Activated CD8-positive, alpha-beta memory T cell treated with anti-CD3 and anti-CD28 coated beads for 1 hour (primary cell): Measurements from ENCODE around the gene GRID1.
"Not testable (repeated sequence)": the region's sequence is repeated elsewhere in the genome, so short reads cannot be mapped to it uniquely, and the experiment has no call there.

ENCODE experiments used
- DNase-seq, 2 donors: peaks; one replicate each; pipeline ENCODE4 v3.0.0-alpha.2; 2020; ENCODE audit warnings: low read depth in 1 of 2; ENCODE audit errors: extremely low read depth in 1 of 2

Gene GRID1

DNA sequence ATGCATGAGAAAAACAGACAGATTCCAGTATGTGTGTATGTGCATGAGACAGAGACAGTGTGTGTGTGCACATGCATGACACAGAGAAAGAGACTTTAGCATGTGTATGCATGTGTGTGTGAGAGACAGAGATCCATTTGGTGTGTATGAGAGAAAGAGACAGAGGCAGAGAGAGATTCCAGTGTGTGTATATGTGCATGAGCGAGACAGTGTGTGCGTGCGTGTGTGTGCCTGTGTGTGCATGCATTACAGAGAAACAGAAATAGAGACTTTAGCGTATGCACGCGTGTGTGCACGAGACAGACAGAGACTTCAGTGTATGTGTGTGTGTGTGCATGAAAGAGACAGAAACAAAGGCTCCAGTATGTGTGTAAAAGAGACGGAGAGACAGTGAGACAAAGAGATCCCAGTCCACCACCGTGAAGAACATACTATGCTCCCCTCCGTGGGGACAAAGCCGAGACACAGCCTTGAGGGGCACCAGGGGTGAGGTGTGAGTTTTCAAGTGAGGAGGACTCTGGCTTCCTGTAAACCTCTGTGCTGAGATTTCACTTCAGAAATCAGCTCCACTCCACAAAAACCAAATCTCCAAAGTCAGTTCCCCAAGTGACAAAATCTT lies 188.9 kb downstream of the GRID1 start:
- DNase-seq = no peak

DNA sequence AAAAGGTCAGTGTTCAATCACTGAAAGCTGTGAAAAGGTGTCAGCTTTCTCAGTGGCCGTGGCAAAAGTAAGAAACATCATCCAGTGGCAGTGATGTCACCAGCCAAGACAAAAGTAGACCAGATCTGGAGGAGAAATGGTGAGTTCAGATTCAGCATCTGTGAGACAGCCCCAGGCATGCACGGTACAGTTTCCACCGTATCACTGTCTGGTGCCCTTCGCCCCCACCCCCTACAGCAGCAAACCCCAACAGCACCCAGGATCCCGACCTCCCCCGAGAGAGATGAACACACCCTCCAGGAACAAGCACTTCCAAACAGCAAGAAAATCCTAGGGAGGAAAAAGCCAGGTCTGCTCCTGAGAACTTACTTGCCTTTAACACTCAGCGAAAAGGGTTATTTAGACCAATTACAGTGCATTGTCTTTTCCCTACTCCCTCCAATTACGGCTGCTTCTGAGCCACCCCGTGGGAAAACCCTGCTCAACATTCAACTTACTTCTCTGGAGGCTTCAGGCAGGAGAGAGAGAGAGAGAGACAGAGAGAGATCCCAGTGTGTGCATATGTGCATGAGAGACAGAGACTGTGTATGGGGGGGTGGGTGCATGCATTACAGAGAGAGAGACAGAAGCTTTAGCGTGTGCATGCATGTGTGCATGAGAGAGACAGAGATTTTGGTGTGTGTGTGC lies 189.6 kb downstream of the GRID1 start:
- no peak for DNase-seq

DNA sequence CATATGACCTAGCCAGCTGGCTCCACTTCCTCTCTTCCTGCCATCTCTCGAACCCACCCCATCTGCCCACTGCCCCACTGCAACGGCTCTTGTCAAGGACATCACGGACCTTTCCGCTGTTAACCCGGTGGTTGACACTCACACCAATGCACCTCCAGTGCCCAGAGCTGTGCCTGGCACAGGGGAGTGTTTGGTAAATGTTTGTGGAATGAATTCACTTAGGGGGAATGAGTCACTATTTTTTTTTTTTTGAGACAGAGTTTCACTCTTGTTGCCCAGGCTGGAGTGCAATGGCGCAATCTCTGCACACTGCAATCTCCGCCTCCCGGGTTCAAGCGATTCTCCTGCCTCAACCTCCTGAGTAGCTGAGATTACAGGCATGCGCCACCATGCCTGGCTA lies 191.1 kb downstream of the GRID1 start:
- not testable (repeated sequence) for DNase-seq

DNA sequence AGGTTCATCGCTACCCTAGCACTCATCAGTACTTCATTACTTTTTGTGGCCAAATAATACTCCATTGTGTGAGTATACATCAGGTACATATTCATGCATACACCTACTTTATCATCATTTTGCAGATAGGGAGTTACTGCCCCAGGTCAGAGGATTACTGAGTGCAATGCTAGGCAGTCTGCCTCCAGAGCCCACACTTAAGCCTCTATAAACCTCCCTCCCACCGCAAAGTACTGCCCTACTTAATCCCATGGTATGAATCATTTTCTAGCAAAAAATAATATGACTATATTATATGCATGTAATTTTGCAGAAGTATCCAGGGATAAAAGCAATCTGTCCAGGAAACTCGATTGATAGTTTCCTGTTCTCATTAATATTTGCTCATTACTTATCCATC lies 194.3 kb downstream of the GRID1 start:
- no peak for DNase-seq

DNA sequence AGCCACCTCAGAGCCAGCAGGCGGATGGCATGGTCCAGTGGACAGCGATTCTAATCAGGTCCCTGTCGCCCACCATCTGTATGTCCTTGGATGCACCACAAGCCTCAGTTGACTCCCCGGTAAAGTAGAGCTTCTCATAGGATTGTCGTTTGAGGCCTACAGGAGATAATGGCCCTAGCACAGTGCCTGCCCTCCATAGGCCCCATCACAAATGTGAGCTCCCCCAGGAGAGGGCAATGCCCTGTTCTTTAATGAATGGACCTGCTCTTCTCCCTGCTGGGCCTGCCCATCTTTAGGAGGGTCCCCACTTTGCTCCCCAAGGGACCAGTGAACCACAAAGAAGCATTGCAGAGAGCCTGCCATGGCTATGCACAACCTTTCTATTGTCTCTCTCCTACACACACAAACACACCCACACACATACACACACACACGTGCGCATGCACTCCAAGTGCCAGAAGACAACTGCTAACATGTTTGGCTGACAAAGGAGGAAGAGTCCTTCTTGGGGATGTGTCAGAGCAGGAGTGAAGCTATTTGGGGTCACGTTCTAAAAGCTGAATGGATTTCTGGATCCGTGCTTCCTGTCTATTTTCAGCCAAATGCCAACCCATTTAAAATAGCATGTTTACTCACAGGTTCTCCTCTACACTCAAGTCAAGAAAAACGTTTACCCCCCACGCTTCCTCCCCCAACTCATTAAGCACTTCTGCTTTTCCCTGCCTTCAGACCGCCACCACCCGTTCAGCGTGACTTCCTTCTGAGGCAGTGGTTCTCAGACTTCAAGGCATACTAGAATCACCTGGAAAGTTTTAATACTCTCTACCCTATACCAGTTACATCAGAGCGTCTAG lies 196.1 kb downstream of the GRID1 start:
- DNase-seq = no peak

DNA sequence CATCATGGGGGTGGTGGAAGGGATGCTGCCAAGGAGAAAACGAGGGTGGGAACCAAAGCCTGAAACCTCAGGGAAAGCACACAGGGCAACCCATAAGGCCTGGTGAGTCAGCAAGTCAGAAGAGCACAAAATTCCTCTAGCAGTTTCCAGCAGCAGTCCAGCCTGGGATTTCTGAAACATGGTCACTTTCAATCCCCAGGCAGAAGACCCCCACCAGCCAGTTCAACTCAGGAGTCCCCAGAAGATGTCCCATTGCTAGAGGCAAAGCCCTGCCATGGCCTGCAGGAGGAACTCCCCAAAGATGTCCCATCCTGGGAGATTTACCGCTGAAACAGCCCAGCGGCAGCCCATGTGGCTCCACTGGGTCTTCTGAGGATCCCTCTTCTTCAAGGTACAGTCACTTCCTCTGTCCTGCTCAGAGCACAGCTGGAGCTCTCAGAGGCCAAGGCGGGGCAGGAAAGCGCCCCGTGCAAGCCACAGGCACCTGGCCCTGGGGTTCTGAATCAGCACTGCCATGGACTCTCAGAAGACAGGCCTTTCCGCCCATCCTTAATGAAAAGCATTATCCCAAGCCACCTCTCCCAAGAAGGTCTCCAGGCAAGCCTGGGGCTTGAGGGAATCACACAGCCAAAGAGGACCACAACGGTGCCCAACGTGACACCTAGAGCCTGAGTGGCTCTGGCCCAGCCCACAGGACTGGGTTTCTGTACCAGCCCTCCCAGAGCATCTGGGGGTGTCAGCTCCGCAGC lies 196.9 kb downstream of the GRID1 start:
- DNase-seq = no peak

DNA sequence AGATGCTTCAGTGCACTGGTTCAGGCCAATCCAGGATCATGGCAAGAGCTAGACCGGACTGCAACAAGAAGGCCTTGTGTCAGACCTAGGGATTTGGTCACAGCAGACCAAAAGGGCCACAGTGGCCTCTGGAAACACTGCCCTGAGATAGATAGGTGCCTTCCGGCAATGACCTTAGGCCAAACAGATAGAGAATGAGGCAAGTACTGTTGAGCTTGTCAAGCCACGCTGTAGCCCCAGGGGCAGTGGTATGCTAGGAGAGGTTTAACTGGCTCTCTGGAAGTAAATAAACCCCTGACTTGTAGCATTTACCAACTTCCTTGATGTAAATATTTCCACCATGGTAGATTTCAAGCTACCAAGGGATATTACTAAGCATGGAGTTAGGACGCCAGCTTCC lies 197.5 kb downstream of the GRID1 start:
- no peak for DNase-seq

DNA sequence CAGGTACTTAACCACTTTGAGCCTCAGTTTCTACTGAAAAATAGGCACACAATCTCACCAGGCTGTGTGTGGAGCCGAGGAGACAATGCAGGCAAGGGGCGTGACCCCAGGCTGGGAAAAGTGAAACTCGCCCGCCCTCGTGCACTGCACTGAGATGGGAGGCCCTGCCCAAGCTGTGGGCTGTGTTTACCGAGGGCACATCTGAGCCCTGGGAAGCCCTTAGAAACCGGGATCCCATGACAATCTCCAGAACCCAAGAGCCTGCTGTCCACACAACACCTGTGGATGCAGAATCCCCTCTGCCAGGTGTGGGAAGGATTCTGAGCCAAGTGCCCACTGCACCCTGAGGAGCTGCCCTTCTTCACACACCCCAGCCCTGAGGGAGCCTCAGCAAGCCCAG lies 198.3 kb downstream of the GRID1 start:
- DNase-seq = no peak

DNA sequence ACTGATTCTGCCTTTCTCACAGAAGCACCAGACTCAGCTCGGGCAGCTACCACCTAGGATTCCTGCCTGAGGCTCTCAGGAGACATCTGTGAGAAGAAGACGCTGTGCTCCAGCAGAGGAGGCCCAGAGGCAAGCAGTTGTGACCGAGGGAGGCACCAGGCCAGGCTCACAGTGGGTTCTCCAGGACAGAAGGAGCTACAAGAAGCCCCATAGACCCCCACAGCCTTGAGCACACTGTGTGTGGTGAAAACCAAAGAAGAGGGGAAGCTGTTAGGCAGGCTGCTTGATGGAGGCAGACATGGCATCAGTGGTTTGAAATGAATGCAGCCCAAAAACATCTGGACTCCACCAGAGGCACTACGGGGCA lies 198.8 kb downstream of the GRID1 start:
- no peak for DNase-seq

DNA sequence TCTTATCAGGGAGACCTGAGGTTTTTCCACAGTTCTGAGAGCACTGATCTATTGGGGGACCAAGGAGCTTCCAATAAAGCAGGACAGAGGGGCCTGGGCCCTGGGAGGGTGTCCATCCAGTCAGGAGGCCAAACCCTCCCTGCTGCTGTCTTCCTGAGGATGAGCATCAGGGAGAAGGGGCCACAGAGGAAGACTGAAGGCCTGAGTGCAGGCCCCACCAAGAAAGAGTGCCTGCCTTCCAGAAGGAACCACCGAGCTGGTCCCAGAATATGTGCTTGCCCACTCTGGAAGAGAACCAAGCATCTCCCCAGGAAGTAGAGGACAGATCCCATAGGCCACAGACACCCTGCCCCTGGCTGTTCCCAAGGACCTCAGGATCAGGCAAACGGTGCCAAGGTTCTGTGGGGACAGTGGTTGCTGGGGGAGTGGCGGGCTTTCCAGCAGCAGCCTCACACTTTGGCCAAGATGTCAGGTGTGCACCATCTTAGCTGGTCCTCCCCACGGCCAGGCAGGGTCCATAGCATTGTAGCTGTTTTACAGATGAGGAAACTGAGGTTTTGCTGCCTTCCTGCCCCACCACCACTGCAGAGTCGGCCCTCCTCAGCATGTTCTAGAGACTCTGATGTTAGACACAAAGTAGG lies 199.4 kb downstream of the GRID1 start:
- no peak for DNase-seq

DNA sequence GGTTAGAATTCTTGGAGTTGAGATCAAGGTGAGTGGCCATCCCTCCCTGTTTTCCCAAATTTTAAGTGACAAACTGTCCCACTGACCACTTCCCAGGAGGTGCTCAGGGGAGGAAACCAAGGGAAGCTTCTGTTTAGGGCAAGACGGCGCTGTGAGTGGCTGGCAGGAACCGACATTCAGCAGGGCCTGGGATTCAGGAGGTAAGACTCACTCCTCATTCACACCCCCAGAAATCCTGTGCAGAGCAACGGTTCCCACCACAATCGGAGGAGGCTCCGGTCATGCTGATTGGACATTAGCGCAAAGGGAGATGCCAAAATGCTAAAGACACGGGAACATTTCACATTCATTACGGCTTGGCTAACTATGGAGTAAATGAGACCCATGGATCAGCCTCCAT lies 200.9 kb downstream of the GRID1 start:
- no peak for DNase-seq

DNA sequence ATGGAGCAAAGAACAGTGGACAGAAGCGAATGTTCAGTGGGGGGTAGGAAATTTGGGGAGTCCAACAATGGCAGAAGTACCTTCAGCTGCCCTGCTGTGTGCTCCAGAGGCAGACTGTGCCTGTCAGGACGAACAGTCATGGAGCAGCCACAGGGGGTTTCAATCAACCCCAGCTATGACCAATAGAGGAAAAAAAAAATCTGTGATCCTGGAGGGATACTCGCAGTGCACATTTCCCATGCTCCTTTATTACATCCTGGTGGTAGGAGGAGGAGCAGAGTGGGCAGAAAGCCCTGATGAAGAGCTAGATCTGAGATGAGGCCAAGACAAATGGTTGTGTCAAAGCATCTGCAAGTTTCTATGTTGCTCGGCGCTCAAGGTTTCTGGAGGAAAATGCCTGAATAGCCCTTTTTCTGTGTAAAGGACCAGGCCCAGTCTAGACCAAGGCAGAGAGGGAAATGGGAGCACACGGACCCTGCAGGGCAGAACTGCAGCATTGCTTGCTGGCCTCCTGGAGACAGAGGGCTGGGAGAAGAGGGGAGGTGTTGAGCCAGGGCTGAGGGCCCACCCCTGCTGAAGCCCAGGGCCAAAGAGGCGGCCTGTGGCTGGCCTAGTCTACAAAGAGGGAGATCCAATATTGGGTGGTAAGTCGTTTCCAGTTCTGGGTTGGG lies 201.5 kb downstream of the GRID1 start:
- no peak for DNase-seq

DNA sequence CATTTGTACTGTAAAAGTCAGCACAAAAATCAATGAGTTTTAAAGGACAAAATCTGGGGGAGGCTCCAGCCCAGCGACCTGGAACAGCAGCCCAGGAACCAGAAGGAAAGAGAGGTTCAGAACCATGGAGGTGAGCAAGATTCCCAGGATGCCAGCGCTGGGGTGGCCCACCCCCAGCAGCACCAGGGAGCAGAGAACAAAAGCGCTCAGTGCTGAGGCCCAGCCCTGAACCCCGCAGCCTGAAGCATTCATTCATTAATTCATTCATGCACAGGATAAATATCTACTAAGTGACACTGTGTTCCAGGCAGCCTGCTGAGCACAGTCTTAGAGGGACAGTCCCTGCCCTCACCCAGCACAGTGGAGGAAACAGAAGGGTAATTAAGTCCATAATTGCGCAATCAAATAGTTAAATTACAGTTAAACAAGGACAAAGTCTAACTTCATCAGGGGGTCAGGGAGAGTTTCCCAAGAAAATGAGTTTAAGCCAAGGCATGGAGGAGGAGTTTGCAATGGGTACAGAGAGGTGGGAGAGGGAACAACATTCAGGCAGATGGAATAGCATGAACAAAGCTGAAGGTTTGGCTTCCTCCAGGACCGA lies 202.3 kb downstream of the GRID1 start:
- DNase-seq = no peak

DNA sequence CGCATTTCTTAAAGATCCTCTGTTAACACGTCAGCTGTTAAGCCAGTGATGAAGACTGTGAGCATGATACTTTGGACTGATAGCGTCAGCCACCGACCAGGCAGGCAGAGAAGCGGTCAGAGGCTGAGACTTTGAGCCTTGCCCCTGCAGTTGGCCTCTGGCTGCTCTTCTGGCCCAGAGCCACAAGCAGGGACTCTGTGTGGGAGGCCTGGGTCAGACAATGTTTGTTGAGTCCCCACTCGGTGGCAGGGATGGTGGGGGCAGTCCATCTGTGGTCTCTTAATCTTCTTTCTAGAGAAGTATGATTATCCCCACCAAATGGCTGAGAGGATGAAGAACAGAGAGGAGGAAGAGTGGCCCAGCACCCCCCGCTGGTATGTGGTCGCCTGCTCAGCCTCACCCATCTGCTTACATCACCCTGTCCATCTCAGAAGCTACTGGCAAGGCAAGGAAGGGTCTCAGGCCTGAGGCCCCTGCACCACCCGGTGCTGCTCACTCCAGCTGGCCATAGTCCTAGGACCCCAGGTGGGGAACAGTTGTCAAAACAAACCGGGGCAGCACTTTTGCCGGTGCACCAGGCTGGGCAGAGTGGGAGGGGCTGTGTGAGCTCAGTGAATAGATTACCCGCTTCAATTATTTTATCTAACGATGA lies 202.9 kb downstream of the GRID1 start:
- DNase-seq = no peak

DNA sequence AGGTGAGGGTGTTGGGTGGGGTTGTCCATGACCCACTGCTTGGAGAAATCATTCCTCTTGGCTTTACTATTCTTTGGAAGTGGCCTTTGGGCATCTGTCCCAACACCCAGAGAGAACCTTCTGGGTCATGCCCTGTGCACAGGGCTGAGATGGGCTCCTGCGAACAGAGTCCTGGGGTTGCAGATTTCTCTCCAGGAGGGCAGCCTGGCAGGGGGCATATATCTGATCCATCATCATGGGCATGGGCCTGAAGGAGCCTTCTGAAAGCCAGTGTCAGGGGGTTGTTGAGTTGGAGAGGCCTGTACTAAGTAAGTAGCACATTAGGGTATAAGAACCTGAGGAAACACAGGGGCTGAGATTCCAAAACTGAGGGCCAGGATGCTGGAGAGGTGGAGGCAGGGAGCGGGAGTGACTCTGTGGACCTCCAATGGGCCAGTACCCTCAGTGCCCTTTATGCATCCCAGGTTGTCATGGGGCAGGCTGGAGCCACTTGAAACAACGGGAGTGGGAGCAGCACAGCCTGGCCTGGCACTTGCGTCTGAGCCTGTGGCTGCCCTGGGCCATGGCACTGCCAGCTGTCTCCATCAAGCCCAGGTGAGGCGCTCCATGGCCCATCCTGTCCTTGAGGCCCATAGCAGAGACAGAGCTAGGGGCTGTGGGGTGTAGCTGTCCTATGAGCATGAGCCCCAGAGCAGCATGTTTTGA lies 203.7 kb downstream of the GRID1 start:
- no peak for DNase-seq

DNA sequence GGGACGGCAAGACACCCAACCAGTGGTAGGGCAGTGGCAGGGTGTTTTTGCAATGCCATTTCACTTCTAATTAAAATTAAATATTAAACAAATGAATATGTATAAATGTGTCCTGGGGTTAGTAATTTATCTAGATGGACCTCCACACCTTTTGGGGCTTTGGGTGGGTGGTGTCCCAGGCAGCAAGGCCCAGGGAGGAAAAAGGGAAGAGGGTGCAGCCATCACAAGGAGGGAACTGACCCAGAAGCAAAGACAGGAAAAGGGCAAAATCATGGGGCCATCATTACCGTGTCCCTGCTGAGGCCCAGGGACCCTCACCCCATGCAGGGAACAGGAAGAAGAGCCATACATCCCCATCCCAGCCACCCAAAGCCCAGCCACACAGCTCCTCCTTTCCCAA lies 204.6 kb downstream of the GRID1 start:
- DNase-seq = no peak

DNA sequence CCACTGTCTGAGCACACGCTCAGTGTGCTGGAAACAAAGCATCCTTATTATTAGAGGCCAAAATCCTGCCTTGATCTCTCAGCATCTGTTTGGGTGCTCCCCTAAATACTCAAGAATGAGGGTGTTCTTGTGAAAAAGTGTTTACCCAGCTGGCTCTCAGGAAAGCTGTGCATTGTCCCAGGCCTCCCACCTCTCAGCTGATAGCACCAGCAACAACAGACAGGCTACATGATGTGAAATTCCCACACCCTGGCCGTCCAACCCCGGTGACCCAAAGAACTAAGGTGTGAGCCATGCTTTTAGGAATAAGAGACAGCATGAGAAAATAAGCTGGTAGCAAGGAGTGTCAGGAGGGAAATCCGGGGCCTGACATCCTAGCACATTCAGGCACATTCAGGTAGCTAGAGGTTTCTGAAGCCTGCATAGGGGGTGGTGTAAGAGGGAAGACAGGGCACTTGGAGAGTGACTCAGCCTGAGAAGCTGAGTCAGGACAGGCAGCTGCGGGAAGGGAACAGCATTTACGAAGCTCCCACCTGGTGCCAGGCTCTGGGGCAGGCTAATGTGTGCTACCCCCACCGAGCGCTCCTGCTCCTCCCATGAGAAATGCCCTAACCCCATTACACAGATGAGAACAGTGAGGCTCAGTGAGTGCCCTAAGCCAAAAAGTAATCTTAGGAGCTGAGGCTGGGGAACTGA lies 205.6 kb downstream of the GRID1 start:
- no peak for DNase-seq

DNA sequence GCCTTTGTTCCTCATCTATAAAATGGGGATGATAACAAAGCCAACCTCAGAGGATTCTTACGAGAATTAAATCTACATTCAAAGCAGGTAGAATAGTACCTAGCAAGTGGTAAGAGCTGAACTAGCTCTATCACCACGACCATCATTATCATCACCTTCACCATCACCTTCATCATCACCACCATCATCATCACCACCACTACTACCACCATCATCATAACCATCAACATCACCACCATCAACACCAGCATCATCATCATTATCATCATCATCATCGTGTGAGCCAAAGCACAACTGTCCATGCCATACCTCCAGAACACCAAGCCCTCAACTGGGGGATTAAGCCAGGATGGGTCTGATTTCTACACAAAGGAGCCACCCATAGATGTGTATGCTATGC lies 206.8 kb downstream of the GRID1 start:
- no peak for DNase-seq
